CD4-positive, alpha-beta T cell (primary cell): ENCODE measurements around the gene DNAH9. TPM values are rescaled to one million over a fixed set of nuclear protein-coding genes. Genes with fewer than 3 reads are reported as not detected.

Experiments
- ATAC-seq: fragments of 200-7000 bp; cut with Tn5 transposase; one replicate; pipeline ENCODE4 v1.10.0; 2022; ENCODE audit warnings: mild to moderate bottlenecking; ENCODE audit not compliant: poor library complexity
- CTCF ChIA-PET: fragments of 350-600 bp; sonication (Branson Sonifier 250); formaldehyde crosslinking; loops from one replicate; lab custom pipeline; 2021; ENCODE audit warnings: antibody characterized with exemption, inconsistent platforms; lab: Charles Lee
- POLR2A ChIA-PET: fragments of 350-600 bp; sonication (Branson Sonifier 250); formaldehyde crosslinking; loops from one replicate; lab custom pipeline; 2021; ENCODE audit warnings: antibody characterized with exemption, inconsistent platforms; lab: Charles Lee
- DNase-seq, 14 experiments: peaks; one replicate each; pipeline ENCODE4 v3.0.0-alpha.2; 2013 to 2020; ENCODE audit warnings: mixed read lengths in 2 of 14
- H3K27ac ChIP-seq, 2 donors: one replicate each; pipeline versions ENCODE4 v1.5.1 to v1.7.0; 2013; ENCODE audit warnings: low read length in 2 of 2, low read depth in 1 of 2, mild to moderate bottlenecking in 1 of 2
- H3K27me3 ChIP-seq, 2 experiments: 1 replicate in 1 of 2; 2 replicates in 1 of 2; pipeline versions ENCODE4 v1.6.1 to v1.7.0; 2013; ENCODE audit warnings: low read length in 2 of 2, control low read depth in 1 of 2, mild to moderate bottlenecking in 1 of 2, moderate library complexity in 1 of 2; ENCODE audit not compliant: insufficient read depth in 2 of 2, control insufficient read depth in 1 of 2
- H3K36me3 ChIP-seq: one replicate; pipeline ENCODE4 v1.6.1; 2013; ENCODE audit warnings: low read length, control low read depth; ENCODE audit not compliant: insufficient read depth
- H3K4me1 ChIP-seq: one replicate; pipeline ENCODE4 v1.6.1; 2013; ENCODE audit warnings: low read length, control low read depth; ENCODE audit not compliant: insufficient read depth
- H3K4me3 ChIP-seq: one replicate; pipeline ENCODE4 v1.5.1; 2013; ENCODE audit warnings: mild to moderate bottlenecking, low read length, moderate library complexity
- H3K9me3 ChIP-seq, 2 experiments: 1 replicate in 1 of 2; 2 replicates in 1 of 2; pipeline versions ENCODE4 v1.6.1 to v1.7.0; 2013; ENCODE audit warnings: low read length in 2 of 2, mild to moderate bottlenecking in 2 of 2, control low read depth in 1 of 2, moderate library complexity in 1 of 2; ENCODE audit not compliant: control insufficient read depth in 1 of 2, insufficient read depth in 1 of 2
- H3K27ac Mint-ChIP-seq: one replicate; pipeline ENCODE4 v1.8.0; 2020; ENCODE audit warnings: mixed read lengths
- H3K27me3 Mint-ChIP-seq: one replicate; pipeline ENCODE4 v1.8.0; 2021; ENCODE audit warnings: mixed read lengths
- H3K36me3 Mint-ChIP-seq: one replicate; pipeline ENCODE4 v1.8.0; 2021; ENCODE audit warnings: low read depth, mixed read lengths
- H3K4me1 Mint-ChIP-seq: one replicate; pipeline ENCODE4 v1.8.0; 2021; ENCODE audit warnings: low read depth, mixed read lengths
- H3K4me3 Mint-ChIP-seq: one replicate; pipeline ENCODE4 v1.8.0; 2020; ENCODE audit warnings: mild to moderate bottlenecking, mixed read lengths
- H3K9me3 Mint-ChIP-seq: one replicate; pipeline ENCODE4 v1.8.0; 2020; ENCODE audit warnings: mixed read lengths
- intact Hi-C, 2 experiments: fragments of 100-400 bp; cut with DNase I in 1 of 2; cut with micrococcal nuclease in 1 of 2; formaldehyde crosslinking; loops; one replicate each; pipeline versions ENCODE4 v1.15.1 to v1.9.0; 2023 to 2025; cut with DNase I, micrococcal nuclease
- total RNA-seq, 174 experiments: library from RNA in 2 of 174; stranded (reverse) in 2 of 174; gene quantifications; one replicate each; pipeline ENCODE4 v1.2.3 and lab custom pipeline; 2021 to 2026
- TF ChIP-seq, protein P1 (sequence below): fragments of 200-600 bp; IDR thresholded peaks from one replicate; pipeline ENCODE4 v1.8.0; 2022; ENCODE audit warnings: antibody characterized with exemption, mild to moderate bottlenecking

The DNAH9 gene
- total RNA-seq, 2 experiments from 2014 or later = not detected

DNA sequence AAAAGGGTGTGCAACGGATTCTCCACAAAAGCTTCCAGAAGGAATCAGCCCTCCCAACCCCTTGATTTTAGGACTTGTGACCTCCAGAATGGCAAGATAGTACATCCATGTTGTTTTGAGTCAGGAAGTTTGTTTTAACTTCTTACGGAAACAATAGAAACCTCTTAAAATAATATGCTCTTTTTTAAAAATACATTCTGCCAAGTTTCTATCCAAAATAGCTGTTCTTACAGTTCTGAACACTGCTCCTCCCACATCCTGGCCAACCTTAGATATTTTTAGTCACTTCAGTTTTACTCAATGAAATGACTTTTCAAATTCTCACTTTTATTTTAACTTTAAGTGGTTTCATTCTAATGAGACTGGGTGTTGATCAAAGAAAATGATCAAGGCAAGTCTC is 242.6 kb downstream of the DNAH9 start:
- H3K27me3 ChIP-seq = peaks cover 0 to under 1% of the 10 kb centered on the region in 2 experiments
- no peaks in the 10 kb centered on the region for H3K4me1 ChIP-seq
- Mint-ChIP-seq H3K4me3 (no peak overlapping the region), H3K4me1 (no peaks in the 10 kb centered on the region), H3K27ac (no peak overlapping the region), H3K36me3 (no peaks in the 10 kb centered on the region), H3K9me3 (no peaks in the 10 kb centered on the region), H3K27me3 (no peaks in the 10 kb centered on the region)
- DNase-seq (no peak), ATAC-seq (no peak)
- POLR2A ChIA-PET = no interaction called here
- no peaks in the 10 kb centered on the region for H3K36me3 ChIP-seq
- CTCF ChIA-PET = no interaction called here
- TF ChIP-seq, protein P1, sequence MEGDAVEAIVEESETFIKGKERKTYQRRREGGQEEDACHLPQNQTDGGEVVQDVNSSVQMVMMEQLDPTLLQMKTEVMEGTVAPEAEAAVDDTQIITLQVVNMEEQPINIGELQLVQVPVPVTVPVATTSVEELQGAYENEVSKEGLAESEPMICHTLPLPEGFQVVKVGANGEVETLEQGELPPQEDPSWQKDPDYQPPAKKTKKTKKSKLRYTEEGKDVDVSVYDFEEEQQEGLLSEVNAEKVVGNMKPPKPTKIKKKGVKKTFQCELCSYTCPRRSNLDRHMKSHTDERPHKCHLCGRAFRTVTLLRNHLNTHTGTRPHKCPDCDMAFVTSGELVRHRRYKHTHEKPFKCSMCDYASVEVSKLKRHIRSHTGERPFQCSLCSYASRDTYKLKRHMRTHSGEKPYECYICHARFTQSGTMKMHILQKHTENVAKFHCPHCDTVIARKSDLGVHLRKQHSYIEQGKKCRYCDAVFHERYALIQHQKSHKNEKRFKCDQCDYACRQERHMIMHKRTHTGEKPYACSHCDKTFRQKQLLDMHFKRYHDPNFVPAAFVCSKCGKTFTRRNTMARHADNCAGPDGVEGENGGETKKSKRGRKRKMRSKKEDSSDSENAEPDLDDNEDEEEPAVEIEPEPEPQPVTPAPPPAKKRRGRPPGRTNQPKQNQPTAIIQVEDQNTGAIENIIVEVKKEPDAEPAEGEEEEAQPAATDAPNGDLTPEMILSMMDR = no peak
- H3K9me3 ChIP-seq = no peaks in the 10 kb centered on the region
- H3K4me3 ChIP-seq = no peak overlapping the region
- intact Hi-C loops = no loop called here
- no peak overlapping the region for H3K27ac ChIP-seq

DNA sequence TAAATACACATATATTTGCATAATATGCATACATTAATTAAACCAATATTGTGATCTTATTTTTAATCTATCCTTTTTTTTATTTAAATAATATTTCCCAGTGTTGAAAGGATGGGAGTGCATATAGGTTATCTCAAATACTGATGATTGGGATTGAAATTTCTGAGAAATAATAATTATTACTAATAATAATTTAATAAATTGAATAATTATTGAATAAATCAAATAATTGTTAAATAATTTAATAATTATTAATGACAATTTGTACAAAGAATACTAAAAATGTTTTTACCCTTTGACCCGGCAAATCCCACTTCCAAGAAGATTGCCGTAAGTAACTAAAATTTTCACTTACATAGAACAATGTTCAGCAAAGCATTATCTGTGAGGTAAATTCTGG is 250.1 kb downstream of the DNAH9 start:
- Histone ChIP-seq H3K36me3 (no peaks in the 10 kb centered on the region), H3K4me1 (no peaks in the 10 kb centered on the region), H3K4me3 (no peak overlapping the region), H3K27ac (no peak overlapping the region), H3K27me3 (no peaks in the 10 kb centered on the region), H3K9me3 (peaks cover 0 to 8% of the 10 kb centered on the region in 2 experiments)
- DNase-seq (no peak), ATAC-seq (no peak)
- intact Hi-C loops = no loop called here
- ChIA-PET CTCF (no interaction called here), POLR2A (no interaction called here)
- TF ChIP-seq, protein P1 = no peak
- Mint-ChIP-seq H3K27ac (no peak overlapping the region), H3K36me3 (no peaks in the 10 kb centered on the region), H3K27me3 (no peaks in the 10 kb centered on the region), H3K9me3 (peaks cover 15% of the 10 kb centered on the region), H3K4me1 (no peaks in the 10 kb centered on the region), H3K4me3 (no peak overlapping the region)

DNA sequence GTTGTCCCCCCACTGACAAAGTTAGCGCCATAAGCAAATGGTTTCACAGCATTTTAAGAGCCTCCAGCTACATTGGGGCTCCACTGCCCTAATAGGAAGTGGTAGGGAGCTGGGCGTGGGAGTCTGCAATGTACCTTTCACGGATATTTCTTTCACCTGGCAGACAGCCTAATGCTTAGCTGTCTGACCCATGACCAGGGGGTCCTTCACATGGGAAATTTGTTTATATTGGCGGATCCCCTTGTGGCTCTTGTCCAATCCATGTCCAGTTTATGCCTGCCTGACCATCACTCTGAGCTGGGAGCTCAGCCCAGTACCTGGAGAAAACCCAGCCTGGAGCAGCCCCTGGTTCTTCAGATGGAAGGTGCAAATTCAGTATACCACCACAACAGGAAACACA is 254.0 kb downstream of the DNAH9 start:
- H3K4me3 Mint-ChIP-seq = no peak overlapping the region

More for the DNA sequence above, 254.0 kb downstream of the DNAH9 start:
- no peaks in the 10 kb centered on the region for H3K27me3 ChIP-seq
- ATAC-seq (no peak), DNase-seq (no peak)
- Mint-ChIP-seq H3K27ac (no peak overlapping the region), H3K27me3 (no peaks in the 10 kb centered on the region), H3K9me3 (peaks cover 12% of the 10 kb centered on the region), H3K4me1 (no peaks in the 10 kb centered on the region), H3K36me3 (no peaks in the 10 kb centered on the region)
- TF ChIP-seq, protein P1 = no peak
- ChIA-PET POLR2A (no interaction called here), CTCF (no interaction called here)
- no peaks in the 10 kb centered on the region for H3K4me1 ChIP-seq
- H3K9me3 ChIP-seq = peaks cover 0 to 8% of the 10 kb centered on the region in 2 experiments
- no peak overlapping the region for H3K27ac ChIP-seq
- intact Hi-C loops = no loop called here
- no peaks in the 10 kb centered on the region for H3K36me3 ChIP-seq
- no peak overlapping the region for H3K4me3 ChIP-seq
